Measurements from ENCODE around the gene MYO5B. TPM values are rescaled to one million over a fixed set of nuclear protein-coding genes. Genes with fewer than 3 reads are reported as not detected.

Gene MYO5B
- total and polyA plus RNA-seq, 9 of the 15 experiments (the other 6 are each of a cell fraction or from before 2014, with no cell fraction given) = 0.07 to 0.42 (median 0.28) TPM

GRCh38 chr18:50090370-50091312, 104.3 kb downstream of the MYO5B start:
- no TSS peak for BruUV-seq (replicated peaks)
- H3K4me3 ChIP-seq = no peak overlapping the region
- intact Hi-C loops (cut with micrococcal nuclease) (no loop called here), in situ Hi-C loops (cut with MboI) (no loop called here)
- no peaks in the 10 kb centered on the region for H3K4me1 ChIP-seq (replicated peaks in 1 of 2; ENCODE audit: control insufficient read depth in 2 of 2, insufficient read depth in 2 of 2, low read length in 2 of 2)
- 0% methylated on average over 4 of the region's 6 CpGs for WGBS (ENCODE audit: insufficient coverage, low coverage, missing lambda C conversion rate)
- no peaks in the 10 kb centered on the region for H3K79me2 ChIP-seq (ENCODE audit: control insufficient read depth, insufficient read depth, low read length)
- no peaks in the 10 kb centered on the region for H3K27me3 ChIP-seq (ENCODE audit: control insufficient read depth in 2 of 2, insufficient read depth in 2 of 2, low read length in 2 of 2)
- ChIA-PET POLR2A (interaction anchor here (0.6 kb wide), 1 partner anchor 9 kb away, joined by 3 read pairs; no protein-coding TSS in a partner anchor), CTCF (ENCODE audit: low intra/inter-chr PET ratio) (no interaction called here)
- no peaks in the 10 kb centered on the region for H3K9me3 ChIP-seq (replicated peaks; ENCODE audit: control insufficient read depth, insufficient read depth, low read depth, low read length)
- no peak overlapping the region for H3K4me2 ChIP-seq (ENCODE audit: insufficient read depth, low read length)
- no peak for ATAC-seq
- no peaks in the 10 kb centered on the region for H3K36me3 ChIP-seq (ENCODE audit: control insufficient read depth, insufficient read depth, low read length)
- H3K27ac ChIP-seq (ENCODE audit: extremely low read depth, low read depth, low read length) = no peak overlapping the region
- H2AFZ ChIP-seq (ENCODE audit: low read depth, low read length) = no peak overlapping the region
- H4K20me1 ChIP-seq (replicated peaks; ENCODE audit: control insufficient read depth, insufficient read depth, low read length) = no peaks in the 10 kb centered on the region
- no peak for FAIRE-seq
- H3K9me1 ChIP-seq (ENCODE audit: control insufficient read depth, insufficient read depth, low read length) = no peaks in the 10 kb centered on the region
- no peak for DNase-seq (ENCODE audit: extremely low read depth in 1 of 4, low spot score in 3 of 4)
- H3K9ac ChIP-seq (ENCODE audit: insufficient read depth in 1 of 2, low read depth in 2 of 2, low read length in 2 of 2) = no peak overlapping the region
- no peak for TF ChIP-seq ZNF384 (IDR thresholded peaks at IDR 0.05; ENCODE audit: low read depth, low read length)
- no peak for TF ChIP-seq RBM15 (IDR thresholded peaks at IDR 0.05; ENCODE audit: insufficient read depth, low read length)
- no peak for TF ChIP-seq EZH2 (IDR thresholded peaks at IDR 0.05; ENCODE audit: borderline replicate concordance, low read depth, low read length)
- no peak for TF ChIP-seq PRPF4 (IDR thresholded peaks at IDR 0.05; ENCODE audit: insufficient read depth, low read depth, low read length, poor library complexity, severe bottlenecking)
- TF ChIP-seq, protein P1, sequence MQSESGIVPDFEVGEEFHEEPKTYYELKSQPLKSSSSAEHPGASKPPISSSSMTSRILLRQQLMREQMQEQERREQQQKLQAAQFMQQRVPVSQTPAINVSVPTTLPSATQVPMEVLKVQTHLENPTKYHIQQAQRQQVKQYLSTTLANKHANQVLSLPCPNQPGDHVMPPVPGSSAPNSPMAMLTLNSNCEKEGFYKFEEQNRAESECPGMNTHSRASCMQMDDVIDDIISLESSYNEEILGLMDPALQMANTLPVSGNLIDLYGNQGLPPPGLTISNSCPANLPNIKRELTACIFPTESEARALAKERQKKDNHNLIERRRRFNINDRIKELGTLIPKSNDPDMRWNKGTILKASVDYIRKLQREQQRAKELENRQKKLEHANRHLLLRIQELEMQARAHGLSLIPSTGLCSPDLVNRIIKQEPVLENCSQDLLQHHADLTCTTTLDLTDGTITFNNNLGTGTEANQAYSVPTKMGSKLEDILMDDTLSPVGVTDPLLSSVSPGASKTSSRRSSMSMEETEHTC (IDR thresholded peaks at IDR 0.05) = no peak
- TF ChIP-seq, protein P2, sequence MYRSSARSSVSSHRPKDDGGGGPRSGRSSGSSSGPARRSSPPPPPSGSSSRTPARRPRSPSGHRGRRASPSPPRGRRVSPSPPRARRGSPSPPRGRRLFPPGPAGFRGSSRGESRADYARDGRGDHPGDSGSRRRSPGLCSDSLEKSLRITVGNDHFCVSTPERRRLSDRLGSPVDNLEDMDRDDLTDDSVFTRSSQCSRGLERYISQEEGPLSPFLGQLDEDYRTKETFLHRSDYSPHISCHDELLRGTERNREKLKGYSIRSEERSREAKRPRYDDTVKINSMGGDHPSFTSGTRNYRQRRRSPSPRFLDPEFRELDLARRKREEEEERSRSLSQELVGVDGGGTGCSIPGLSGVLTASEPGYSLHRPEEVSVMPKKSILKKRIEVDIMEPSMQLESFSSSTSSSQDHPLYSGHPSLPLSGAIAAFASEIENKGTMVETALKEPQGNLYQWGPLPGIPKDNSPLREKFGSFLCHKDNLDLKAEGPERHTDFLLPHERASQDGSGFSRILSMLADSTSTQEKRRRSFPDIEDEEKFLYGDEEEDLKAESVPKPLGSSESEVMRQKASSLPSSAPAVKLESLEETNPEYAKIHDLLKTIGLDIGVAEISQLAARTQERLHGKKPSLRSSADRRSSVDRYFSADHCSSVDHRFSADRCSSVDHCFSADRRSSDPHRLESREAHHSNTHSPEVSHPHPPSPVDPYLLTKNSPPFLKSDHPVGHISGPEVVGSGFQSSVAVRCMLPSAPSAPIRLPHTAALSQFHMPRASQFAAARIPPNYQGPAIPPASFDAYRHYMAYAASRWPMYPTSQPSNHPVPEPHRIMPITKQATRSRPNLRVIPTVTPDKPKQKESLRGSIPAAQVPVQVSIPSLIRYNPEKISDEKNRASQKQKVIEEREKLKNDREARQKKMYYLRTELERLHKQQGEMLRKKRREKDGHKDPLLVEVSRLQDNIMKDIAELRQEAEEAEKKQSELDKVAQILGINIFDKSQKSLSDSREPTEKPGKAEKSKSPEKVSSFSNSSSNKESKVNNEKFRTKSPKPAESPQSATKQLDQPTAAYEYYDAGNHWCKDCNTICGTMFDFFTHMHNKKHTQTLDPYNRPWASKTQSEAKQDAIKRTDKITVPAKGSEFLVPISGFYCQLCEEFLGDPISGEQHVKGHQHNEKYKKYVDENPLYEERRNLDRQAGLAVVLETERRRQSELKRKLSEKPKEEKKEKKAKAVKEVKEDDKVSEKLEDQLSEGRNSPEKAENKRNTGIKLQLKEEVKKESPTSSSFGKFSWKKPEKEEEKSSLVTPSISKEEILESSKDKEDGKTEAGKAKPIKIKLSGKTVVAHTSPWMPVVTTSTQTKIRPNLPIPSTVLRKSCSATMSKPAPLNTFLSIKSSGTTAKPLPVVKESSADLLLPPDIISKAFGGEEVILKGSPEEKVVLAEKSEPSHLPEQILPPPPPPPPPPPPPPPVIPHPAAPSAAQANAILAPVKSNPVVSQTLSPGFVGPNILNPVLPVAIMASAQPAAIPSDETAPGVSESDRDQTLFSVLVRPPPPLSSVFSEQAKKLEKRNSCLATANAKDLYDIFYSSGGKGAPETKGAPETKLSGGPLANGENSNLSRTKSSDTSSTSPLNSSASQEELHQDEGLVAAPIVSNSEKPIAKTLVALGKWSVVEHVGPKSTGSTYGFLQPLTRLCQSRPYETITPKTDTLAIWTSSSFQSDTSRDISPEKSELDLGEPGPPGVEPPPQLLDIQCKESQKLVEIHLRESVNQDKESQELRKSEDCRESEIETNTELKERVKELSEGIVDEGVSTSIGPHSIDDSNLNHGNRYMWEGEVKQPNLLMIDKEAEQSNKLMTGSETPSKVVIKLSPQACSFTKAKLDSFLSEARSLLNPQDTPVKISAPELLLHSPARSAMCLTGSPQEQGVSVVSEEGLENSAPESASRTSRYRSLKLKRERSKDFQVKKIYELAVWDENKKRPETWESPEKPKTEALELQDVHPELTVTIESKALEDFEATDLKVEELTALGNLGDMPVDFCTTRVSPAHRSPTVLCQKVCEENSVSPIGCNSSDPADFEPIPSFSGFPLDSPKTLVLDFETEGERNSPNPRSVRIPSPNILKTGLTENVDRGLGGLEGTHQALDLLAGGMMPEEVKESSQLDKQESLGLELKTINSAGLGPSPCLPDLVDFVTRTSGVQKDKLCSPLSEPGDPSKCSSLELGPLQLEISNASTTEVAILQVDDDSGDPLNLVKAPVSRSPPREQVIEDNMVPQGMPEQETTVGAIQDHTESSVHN (IDR thresholded peaks at IDR 0.05; ENCODE audit: borderline replicate concordance in 1 of 2, low read depth in 1 of 2) = no peak
- TF ChIP-seq CHD2 (IDR thresholded peaks at IDR 0.05; ENCODE audit: low read depth, low read length) = no peak
- TF ChIP-seq, protein P3, sequence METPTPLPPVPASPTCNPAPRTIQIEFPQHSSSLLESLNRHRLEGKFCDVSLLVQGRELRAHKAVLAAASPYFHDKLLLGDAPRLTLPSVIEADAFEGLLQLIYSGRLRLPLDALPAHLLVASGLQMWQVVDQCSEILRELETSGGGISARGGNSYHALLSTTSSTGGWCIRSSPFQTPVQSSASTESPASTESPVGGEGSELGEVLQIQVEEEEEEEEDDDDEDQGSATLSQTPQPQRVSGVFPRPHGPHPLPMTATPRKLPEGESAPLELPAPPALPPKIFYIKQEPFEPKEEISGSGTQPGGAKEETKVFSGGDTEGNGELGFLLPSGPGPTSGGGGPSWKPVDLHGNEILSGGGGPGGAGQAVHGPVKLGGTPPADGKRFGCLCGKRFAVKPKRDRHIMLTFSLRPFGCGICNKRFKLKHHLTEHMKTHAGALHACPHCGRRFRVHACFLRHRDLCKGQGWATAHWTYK (CRISPR knock-in tag; IDR thresholded peaks at IDR 0.05) = no peak
- TF ChIP-seq CC2D1A (IDR thresholded peaks at IDR 0.05) = no peak
